Natural killer cell (primary cell): Measurements from ENCODE around the gene USP4. TPM values are rescaled to one million over a fixed set of nuclear protein-coding genes. Genes with fewer than 3 reads are reported as not detected.
A peak's percentile ranks its signal among the peaks of the same experiment; 100 is the strongest.

Experiments used
- ATAC-seq, 3 donors: fragments of 150-1000 bp in 2 of 3; fragments of 200-7000 bp in 1 of 3; cut with Tn5 transposase; 1 replicate in 1 of 3; 2 replicates in 2 of 3; pipeline ENCODE4 v1.10.0; 2021; ENCODE audit warnings: mild to moderate bottlenecking in 2 of 3, moderate library complexity in 2 of 3
- DNase-seq, 2 donors: peaks; one replicate each; pipeline versions ENCODE4 v3.0.0 to v3.0.0-alpha.2; 2013 to 2021; ENCODE audit warnings: mixed read lengths in 1 of 2
- H3K27ac ChIP-seq: one replicate; pipeline ENCODE4 v1.5.1; 2013; ENCODE audit warnings: mild to moderate bottlenecking, low read length
- H3K27me3 ChIP-seq: one replicate; pipeline ENCODE4 v1.6.1; 2013; ENCODE audit warnings: low read length; ENCODE audit not compliant: control insufficient read depth, insufficient read depth
- H3K36me3 ChIP-seq: one replicate; pipeline ENCODE4 v1.6.1; 2013; ENCODE audit warnings: low read length; ENCODE audit not compliant: control insufficient read depth, insufficient read depth
- H3K4me1 ChIP-seq: one replicate; pipeline ENCODE4 v1.6.1; 2013; ENCODE audit warnings: low read length; ENCODE audit not compliant: control insufficient read depth, insufficient read depth
- H3K4me3 ChIP-seq: one replicate; pipeline ENCODE4 v1.5.1; 2013; ENCODE audit warnings: low read length
- H3K9me3 ChIP-seq: one replicate; pipeline ENCODE4 v1.6.1; 2013; ENCODE audit warnings: low read length; ENCODE audit not compliant: control insufficient read depth, insufficient read depth
- H3K27ac Mint-ChIP-seq, 2 donors: one replicate each; pipeline ENCODE4 v1.8.0; 2022; ENCODE audit warnings: mild to moderate bottlenecking in 2 of 2, mixed read lengths in 2 of 2, moderate library complexity in 1 of 2
- H3K27me3 Mint-ChIP-seq, 2 donors: one replicate each; pipeline ENCODE4 v1.8.0; 2022; ENCODE audit warnings: low read depth in 2 of 2, mixed read lengths in 2 of 2
- H3K36me3 Mint-ChIP-seq: one replicate; pipeline ENCODE4 v1.8.0; 2022; ENCODE audit warnings: mixed read lengths
- H3K4me1 Mint-ChIP-seq, 2 donors: one replicate each; pipeline ENCODE4 v1.8.0; 2022; ENCODE audit warnings: mixed read lengths in 2 of 2
- H3K4me3 Mint-ChIP-seq: one replicate; pipeline ENCODE4 v1.8.0; 2022; ENCODE audit warnings: mild to moderate bottlenecking, moderate library complexity, mixed read lengths
- H3K9me3 Mint-ChIP-seq, 2 donors: one replicate each; pipeline ENCODE4 v1.8.0; 2022; ENCODE audit warnings: mixed read lengths in 2 of 2
- CTCF ChIP-seq: fragments of 200-600 bp; IDR thresholded peaks from one replicate; pipeline ENCODE4 v1.8.0; 2022; ENCODE audit warnings: antibody characterized with exemption
- WGBS: methylation state at CpG from one replicate; pipeline ENCODE4 v1.1.7; 2013; ENCODE audit warnings: missing lambda C conversion rate; ENCODE audit not compliant: insufficient coverage; 5-methylcytosine and 5-hydroxymethylcytosine counted together
- intact Hi-C: fragments of 100-400 bp; cut with micrococcal nuclease; formaldehyde crosslinking; loops from one replicate; pipeline ENCODE4 v1.14.2; 2022
- total RNA-seq, 4 donors: library from RNA; stranded (reverse); fragments of 120-200 nt in 1 of 4; gene quantifications; one replicate each; pipeline versions ENCODE4 v1.2.3 to v1.2.4, GENCODE V29; 2013 to 2022

Gene USP4
- total RNA-seq, 3 donors from 2014 or later (not counting 1 experiment from before 2014, with no cell fraction given) = 110 to 138 (median 135) TPM

GRCh38 chr3:49327485-49327884 lies 12.4 kb downstream of the USP4 start:
- H3K27me3 Mint-ChIP-seq = no peaks in the 10 kb centered on the region
- ATAC-seq (no peak), DNase-seq (no peak)
- no peaks in the 10 kb centered on the region for H3K9me3 Mint-ChIP-seq
- no peak overlapping the region for H3K27ac ChIP-seq
- peaks cover 64% of the 10 kb centered on the region for H3K36me3 ChIP-seq
- H3K4me3 ChIP-seq = no peak overlapping the region
- no peaks in the 10 kb centered on the region for H3K4me1 ChIP-seq
- no peak overlapping the region for H3K27ac Mint-ChIP-seq
- H3K27me3 ChIP-seq = no peaks in the 10 kb centered on the region
- WGBS = 96% methylated on average over 7 of the region's 7 CpGs
- H3K4me1 Mint-ChIP-seq = peaks cover 0 to 7% of the 10 kb centered on the region in 2 donors
- H3K36me3 Mint-ChIP-seq = peaks cover 17% of the 10 kb centered on the region
- H3K9me3 ChIP-seq = no peaks in the 10 kb centered on the region
- TF ChIP-seq CTCF = no peak
- no peak overlapping the region for H3K4me3 Mint-ChIP-seq
- intact Hi-C loops = no loop called here

- H3K9me3 Mint-ChIP-seq = no peaks in the 10 kb centered on the region
- H3K36me3 ChIP-seq = peaks cover 74% of the 10 kb centered on the region
- TF ChIP-seq CTCF = no peak
- H3K36me3 Mint-ChIP-seq = peaks cover 24% of the 10 kb centered on the region
- peaks cover 0 to 6% of the 10 kb centered on the region in 2 donors for H3K4me1 Mint-ChIP-seq
- H3K27ac Mint-ChIP-seq = peak overlapping the region in 1 of 2 donors; percentile 24
- DNase-seq (no peak), ATAC-seq (no peak)
- no peaks in the 10 kb centered on the region for H3K9me3 ChIP-seq
- H3K27me3 Mint-ChIP-seq = no peaks in the 10 kb centered on the region
- H3K27ac ChIP-seq = no peak overlapping the region
- H3K4me3 Mint-ChIP-seq = no peak overlapping the region
- H3K27me3 ChIP-seq = no peaks in the 10 kb centered on the region
- H3K4me1 ChIP-seq = no peaks in the 10 kb centered on the region
- intact Hi-C loops = no loop called here
- 97% methylated on average over 7 of the region's 7 CpGs for WGBS
- no peak overlapping the region for H3K4me3 ChIP-seq
These were observed 15.1 kb downstream of the USP4 start for GRCh38 chr3:49324768-49325167.

GRCh38 chr3:49316696-49317457 lies 23.0 kb downstream of the USP4 start:
- Mint-ChIP-seq H3K4me1 (peaks cover 0 to under 1% of the 10 kb centered on the region in 2 donors), H3K27me3 (no peaks in the 10 kb centered on the region), H3K36me3 (peaks cover 6% of the 10 kb centered on the region), H3K4me3 (no peak overlapping the region), H3K9me3 (no peaks in the 10 kb centered on the region), H3K27ac (no peak overlapping the region)
- peaks cover 60% of the 10 kb centered on the region for H3K36me3 ChIP-seq
- no peaks in the 10 kb centered on the region for H3K9me3 ChIP-seq
- intact Hi-C loops = no loop called here
- no peak overlapping the region for H3K4me3 ChIP-seq
- H3K4me1 ChIP-seq = no peaks in the 10 kb centered on the region
- WGBS = over 99% methylated on average over 15 of the region's 16 CpGs
- no peak for DNase-seq
- no peak for TF ChIP-seq CTCF
- H3K27ac ChIP-seq = no peak overlapping the region
- H3K27me3 ChIP-seq = no peaks in the 10 kb centered on the region
- ATAC-seq = no peak
